ENCODE results near the gene RSPO3. TPM values are rescaled to one million over a fixed set of nuclear protein-coding genes. Genes with fewer than 3 reads are reported as not detected.
"Not testable (repeated sequence)": the region's sequence is repeated elsewhere in the genome, so short reads cannot be mapped to it uniquely, and the experiment has no call there.

Gene RSPO3
- total RNA-seq, 1 donor from 2014 or later, result 0.53 TPM

GRCh38 chr6:127205036-127205435, 86.6 kb downstream of the RSPO3 start:
- TF ChIP-seq CTCF (IDR thresholded peaks at IDR 0.05), result no peak
- Histone ChIP-seq H3K27ac (no peak overlapping the region), H3K4me3 (no peak overlapping the region), H3K9me3 (no peaks in the 10 kb centered on the region), H3K27me3 (no peaks in the 10 kb centered on the region), H3K4me1 (no peaks in the 10 kb centered on the region), H3K36me3 (no peaks in the 10 kb centered on the region)
- intact Hi-C loops (cut with DNase I), result no loop called here
- no peak for DNase-seq (ENCODE audit: low spot score in 2 of 2)

GRCh38 chr6:127206531-127207095, 88.1 kb downstream of the RSPO3 start:
- no peaks in the 10 kb centered on the region for H3K27me3 ChIP-seq
- H3K36me3 ChIP-seq, result no peaks in the 10 kb centered on the region
- H3K4me1 ChIP-seq, result no peaks in the 10 kb centered on the region
- no peak overlapping the region for H3K4me3 ChIP-seq
- intact Hi-C loops (cut with DNase I), result no loop called here
- no peaks in the 10 kb centered on the region for H3K9me3 ChIP-seq
- no peak overlapping the region for H3K27ac ChIP-seq
- DNase-seq (ENCODE audit: low spot score in 2 of 2), result no peak
- no peak for TF ChIP-seq CTCF (IDR thresholded peaks at IDR 0.05)

- intact Hi-C loops (cut with DNase I), result no loop called here
- Histone ChIP-seq H3K36me3 (no peaks in the 10 kb centered on the region), H3K27me3 (no peaks in the 10 kb centered on the region), H3K4me3 (no peak overlapping the region), H3K27ac (no peak overlapping the region), H3K9me3 (no peaks in the 10 kb centered on the region), H3K4me1 (no peaks in the 10 kb centered on the region)
- DNase-seq (ENCODE audit: low spot score in 2 of 2), result no peak
- TF ChIP-seq CTCF (IDR thresholded peaks at IDR 0.05), result no peak
Observed at GRCh38 chr6:127207591-127208120, 89.2 kb downstream of the RSPO3 start.

GRCh38 chr6:127210725-127211124, 92.3 kb downstream of the RSPO3 start:
- H3K27ac ChIP-seq, result no peak overlapping the region
- no peak overlapping the region for H3K4me3 ChIP-seq
- no peaks in the 10 kb centered on the region for H3K36me3 ChIP-seq
- H3K9me3 ChIP-seq, result no peaks in the 10 kb centered on the region
- DNase-seq (ENCODE audit: low spot score in 2 of 2), result no peak
- no peak for TF ChIP-seq CTCF (IDR thresholded peaks at IDR 0.05)
- H3K4me1 ChIP-seq, result no peaks in the 10 kb centered on the region
- intact Hi-C loops (cut with DNase I), result no loop called here
- no peaks in the 10 kb centered on the region for H3K27me3 ChIP-seq

- TF ChIP-seq CTCF (IDR thresholded peaks at IDR 0.05), result no peak
- H3K27me3 ChIP-seq, result no peaks in the 10 kb centered on the region
- no peak overlapping the region for H3K27ac ChIP-seq
- H3K9me3 ChIP-seq, result no peaks in the 10 kb centered on the region
- no peaks in the 10 kb centered on the region for H3K36me3 ChIP-seq
- H3K4me1 ChIP-seq, result no peaks in the 10 kb centered on the region
- H3K4me3 ChIP-seq, result no peak overlapping the region
- intact Hi-C loops (cut with DNase I), result no loop called here
- DNase-seq (ENCODE audit: low spot score in 2 of 2), result no peak
Observed at GRCh38 chr6:127212376-127212775, 93.9 kb downstream of the RSPO3 start.

GRCh38 chr6:127214032-127214431, 95.6 kb downstream of the RSPO3 start:
- H3K9me3 ChIP-seq; H3K27ac ChIP-seq; DNase-seq (ENCODE audit: low spot score in 2 of 2); H3K27me3 ChIP-seq; H3K36me3 ChIP-seq; H3K4me3 ChIP-seq; H3K4me1 ChIP-seq; intact Hi-C loops (cut with DNase I): not testable (repeated sequence)

- H3K27me3 ChIP-seq; intact Hi-C loops (cut with DNase I); DNase-seq (ENCODE audit: low spot score in 2 of 2); H3K4me1 ChIP-seq; H3K9me3 ChIP-seq; H3K4me3 ChIP-seq; H3K36me3 ChIP-seq; H3K27ac ChIP-seq: not testable (repeated sequence)
Observed at GRCh38 chr6:127214531-127214930, 96.1 kb downstream of the RSPO3 start.

Data from ascending aorta (tissue), 2 donors.